ENCODE measurements around the gene METAP1. TPM values are rescaled to one million over a fixed set of nuclear protein-coding genes. Genes with fewer than 3 reads are reported as not detected.

METAP1 gene
- total and polyA plus RNA-seq, 4 donors = 9.5 to 16.9 (median 13.4) TPM

- no peak for DNase-seq (ENCODE audit: low spot score)
- H3K9ac ChIP-seq (ENCODE audit: low read depth in 1 of 2, low read length in 2 of 2) = no peak overlapping the region
- peaks cover 6 to 59% (median 50%) of the 10 kb centered on the region in 4 donors for H3K36me3 ChIP-seq (ENCODE audit: control insufficient read depth in 4 of 4, insufficient read depth in 3 of 4, low read depth in 1 of 4, low read length in 3 of 4)
- no peak overlapping the region for H3K27ac ChIP-seq (ENCODE audit: low read depth in 1 of 2, low read length in 2 of 2)
- H3K9me3 ChIP-seq (ENCODE audit: control insufficient read depth in 4 of 4, low read length in 3 of 4) = no peaks in the 10 kb centered on the region
- 94% methylated on average over 5 of the region's 5 CpGs for WGBS
- H3K4me1 ChIP-seq (ENCODE audit: control insufficient read depth in 4 of 4, insufficient read depth in 4 of 4, low read length in 3 of 4) = peaks cover 6 to 20% (median 7%) of the 10 kb centered on the region in 4 donors
- H3K4me3 ChIP-seq (ENCODE audit: low read depth in 1 of 3, low read length in 3 of 3) = no peak overlapping the region
- TF ChIP-seq REST (IDR thresholded peaks at IDR 0.05) (no peak), SP1 (IDR thresholded peaks at IDR 0.05) (no peak), ZBTB33 (IDR thresholded peaks at IDR 0.05) (no peak), TAF1 (conservative IDR thresholded peaks at IDR 0.05) (no peak), FOXA2 (IDR thresholded peaks at IDR 0.05) (no peak), MAX (IDR thresholded peaks at IDR 0.05) (no peak), EGR1 (IDR thresholded peaks at IDR 0.05; ENCODE audit: low read depth in 2 of 2) (no peak), HNF4G (IDR thresholded peaks at IDR 0.05) (no peak), HNF4A (conservative IDR thresholded peaks at IDR 0.05) (no peak), GABPA (IDR thresholded peaks at IDR 0.05 in 1 of 2, conservative IDR thresholded peaks at IDR 0.05 in 1 of 2) (no peak), FOXA1 (IDR thresholded peaks at IDR 0.05) (no peak), RXRA (IDR thresholded peaks at IDR 0.05) (no peak), NR2F2 (IDR thresholded peaks at IDR 0.05) (no peak), YY1 (IDR thresholded peaks at IDR 0.05) (no peak), RAD21 (IDR thresholded peaks at IDR 0.05) (no peak)
- no peaks in the 10 kb centered on the region for H3K27me3 ChIP-seq (ENCODE audit: control insufficient read depth in 4 of 4, insufficient read depth in 4 of 4, low read length in 3 of 4)
These were observed 82.8 kb downstream of the METAP1 start for GRCh38 chr4:99078336-99078735.

- Histone ChIP-seq H3K9ac (ENCODE audit: low read depth in 1 of 2, low read length in 2 of 2) (no peak overlapping the region), H3K27ac (ENCODE audit: low read depth in 1 of 2, low read length in 2 of 2) (no peak overlapping the region), H3K9me3 (ENCODE audit: control insufficient read depth in 4 of 4, low read length in 3 of 4) (no peaks in the 10 kb centered on the region), H3K27me3 (ENCODE audit: control insufficient read depth in 4 of 4, insufficient read depth in 4 of 4, low read length in 3 of 4) (no peaks in the 10 kb centered on the region), H3K36me3 (ENCODE audit: control insufficient read depth in 4 of 4, insufficient read depth in 3 of 4, low read depth in 1 of 4, low read length in 3 of 4) (peaks cover 7 to 57% (median 51%) of the 10 kb centered on the region in 4 donors), H3K4me3 (ENCODE audit: low read depth in 1 of 3, low read length in 3 of 3) (no peak overlapping the region), H3K4me1 (ENCODE audit: control insufficient read depth in 4 of 4, insufficient read depth in 4 of 4, low read length in 3 of 4) (peaks cover 6 to 20% (median 8%) of the 10 kb centered on the region in 4 donors)
- DNase-seq (ENCODE audit: low spot score) = no peak
- 58% methylated on average over 5 of the region's 5 CpGs for WGBS
- no peak for TF ChIP-seq SP1 (IDR thresholded peaks at IDR 0.05)
- no peak for TF ChIP-seq FOXA1 (IDR thresholded peaks at IDR 0.05)
- TF ChIP-seq MAX (IDR thresholded peaks at IDR 0.05) = no peak
- no peak for TF ChIP-seq YY1 (IDR thresholded peaks at IDR 0.05)
- TF ChIP-seq CTCF (IDR thresholded peaks at IDR 0.05; ENCODE audit: low read depth, low read length, missing input control) = no peak
- TF ChIP-seq ATF3 (IDR thresholded peaks at IDR 0.05) = no peak
- TF ChIP-seq RXRA (IDR thresholded peaks at IDR 0.05) = no peak
- TF ChIP-seq HNF4A (conservative IDR thresholded peaks at IDR 0.05) = no peak
- no peak for TF ChIP-seq ZBTB33 (IDR thresholded peaks at IDR 0.05)
- no peak for TF ChIP-seq TAF1 (conservative IDR thresholded peaks at IDR 0.05)
- TF ChIP-seq HNF4G (IDR thresholded peaks at IDR 0.05) = no peak
- TF ChIP-seq GABPA (IDR thresholded peaks at IDR 0.05 in 1 of 2, conservative IDR thresholded peaks at IDR 0.05 in 1 of 2) = no peak
- no peak for TF ChIP-seq FOXA2 (IDR thresholded peaks at IDR 0.05)
- no peak for TF ChIP-seq EGR1 (IDR thresholded peaks at IDR 0.05; ENCODE audit: low read depth in 2 of 2)
These were observed 83.6 kb downstream of the METAP1 start for GRCh38 chr4:99078931-99079624.

All from liver (tissue), 9 donors.